HG02981 (cell line): Measurements from ENCODE around the gene TADA3.

ENCODE experiments used
- ATAC-seq: cut with Tn5 transposase; IDR thresholded peaks from one replicate; pipeline ENCODE4 v1.9.1; 2021; ENCODE audit warnings: mild to moderate bottlenecking, moderate library complexity; ENCODE audit not compliant: unreplicated experiment

TADA3 gene

GRCh38 chr3:9730657-9731205 is 61.5 kb downstream of the TADA3 start:
- ATAC-seq: peak; percentile 30
